Body of pancreas (tissue), 4 donors: ENCODE data around the gene HNRNPH2.

Source experiments
- CTCF ChIP-seq, 7 experiments: fragments of 450-650 bp in 4 of 7; fragments of 200-600 bp in 3 of 7; sonication (generic) in 3 of 7; IDR thresholded peaks; one replicate each; pipeline ENCODE4 v1.5.1; 2016 to 2019; ENCODE audit warnings: antibody characterized with exemption in 7 of 7
- POLR2A ChIP-seq, 3 donors: fragments of 450-650 bp; IDR thresholded peaks; one replicate each; pipeline ENCODE4 v1.6.1; 2016; ENCODE audit warnings: antibody characterized with exemption in 3 of 3, mild to moderate bottlenecking in 2 of 3

GRCh38 chrX:101383679-101384205, 24.3 kb upstream of the HNRNPH2 start:
- no peak for TF ChIP-seq POLR2A (IDR thresholded peaks at IDR 0.05)
- TF ChIP-seq CTCF (IDR thresholded peaks at IDR 0.05), result no peak
